VCaP (cell line): ENCODE results near the gene MICU1.
"Not testable (repeated sequence)": the region's sequence is repeated elsewhere in the genome, so short reads cannot be mapped to it uniquely, and the experiment has no call there.

Experiments used
- H3K27ac ChIP-seq: fragments of 450-650 bp; 2 replicates; pipeline ENCODE4 v1.5.1; 2017
- CTCF ChIP-seq: fragments of 450-650 bp; conservative IDR thresholded peaks from 2 replicates; pipeline ENCODE4 v1.5.1; 2017; ENCODE audit warnings: mild to moderate bottlenecking, moderate library complexity

The MICU1 gene

GRCh38 chr10:72416661-72417060 lies 209.2 kb downstream of the MICU1 start:
- no peak overlapping the region for H3K27ac ChIP-seq
- TF ChIP-seq CTCF = no peak

GRCh38 chr10:72414642-72415041 lies 211.2 kb downstream of the MICU1 start:
- no peak overlapping the region for H3K27ac ChIP-seq
- no peak for TF ChIP-seq CTCF

GRCh38 chr10:72409167-72409566 lies 216.7 kb downstream of the MICU1 start:
- H3K27ac ChIP-seq = no peak overlapping the region
- no peak for TF ChIP-seq CTCF

- no peak overlapping the region for H3K27ac ChIP-seq
- TF ChIP-seq CTCF = no peak
These were observed 217.8 kb downstream of the MICU1 start for GRCh38 chr10:72407927-72408600.

- no peak for TF ChIP-seq CTCF
- H3K27ac ChIP-seq = no peak overlapping the region
These were observed 218.4 kb downstream of the MICU1 start for GRCh38 chr10:72407471-72407870.

- not testable (repeated sequence) for H3K27ac ChIP-seq
These were observed 230.3 kb downstream of the MICU1 start for GRCh38 chr10:72395581-72395980.

- no peak overlapping the region for H3K27ac ChIP-seq
- no peak for TF ChIP-seq CTCF
These were observed 233.3 kb downstream of the MICU1 start for GRCh38 chr10:72392571-72392970.

GRCh38 chr10:72390764-72391163 lies 235.1 kb downstream of the MICU1 start:
- TF ChIP-seq CTCF = no peak
- no peak overlapping the region for H3K27ac ChIP-seq
